HG03039 (cell line): ENCODE data around the gene HERPUD1.
"Not testable (repeated sequence)": the region's sequence is repeated elsewhere in the genome, so short reads cannot be mapped to it uniquely, and the experiment has no call there.

ENCODE experiments used
- ATAC-seq: cut with Tn5 transposase; IDR thresholded peaks from one replicate; pipeline ENCODE4 v1.9.1; 2021; ENCODE audit warnings: mild to moderate bottlenecking, moderate library complexity; ENCODE audit not compliant: unreplicated experiment

HERPUD1 gene

DNA sequence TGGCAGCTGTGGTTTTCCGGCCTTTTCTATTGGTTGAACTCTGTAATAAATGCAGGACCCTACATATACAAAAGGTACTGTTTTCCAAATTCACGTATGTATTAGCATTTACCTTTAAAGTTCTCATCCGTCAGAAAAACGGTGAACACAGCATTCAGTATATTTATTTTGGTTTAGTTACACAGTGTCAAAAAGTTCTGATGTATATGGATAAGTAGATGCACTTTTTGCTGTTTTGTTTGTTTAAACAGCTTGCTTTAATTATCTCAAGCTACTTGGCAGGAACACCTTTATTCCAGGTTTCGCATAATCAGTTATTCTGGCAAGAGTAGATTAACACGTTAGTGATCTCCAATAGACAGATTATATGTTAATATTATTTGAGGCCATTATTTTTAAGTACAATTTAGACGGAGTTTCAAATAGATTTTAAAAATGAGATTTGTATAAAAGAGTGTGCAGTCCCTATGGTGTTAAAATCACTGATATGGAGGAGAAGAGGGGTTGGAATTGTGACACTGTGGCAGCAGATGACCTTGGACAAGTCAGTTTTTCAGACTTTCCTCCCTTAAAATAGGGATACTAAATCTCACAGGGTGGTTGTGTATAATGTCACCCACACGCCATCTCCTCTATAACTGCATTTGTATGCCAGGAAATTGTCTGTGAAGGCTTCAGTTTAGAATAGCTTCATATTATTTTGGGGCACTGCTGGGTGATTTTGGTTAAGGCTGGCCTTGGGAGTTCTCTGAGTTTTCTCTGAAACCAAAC, 2.1 kb downstream of the HERPUD1 start:
- no peak for ATAC-seq

DNA sequence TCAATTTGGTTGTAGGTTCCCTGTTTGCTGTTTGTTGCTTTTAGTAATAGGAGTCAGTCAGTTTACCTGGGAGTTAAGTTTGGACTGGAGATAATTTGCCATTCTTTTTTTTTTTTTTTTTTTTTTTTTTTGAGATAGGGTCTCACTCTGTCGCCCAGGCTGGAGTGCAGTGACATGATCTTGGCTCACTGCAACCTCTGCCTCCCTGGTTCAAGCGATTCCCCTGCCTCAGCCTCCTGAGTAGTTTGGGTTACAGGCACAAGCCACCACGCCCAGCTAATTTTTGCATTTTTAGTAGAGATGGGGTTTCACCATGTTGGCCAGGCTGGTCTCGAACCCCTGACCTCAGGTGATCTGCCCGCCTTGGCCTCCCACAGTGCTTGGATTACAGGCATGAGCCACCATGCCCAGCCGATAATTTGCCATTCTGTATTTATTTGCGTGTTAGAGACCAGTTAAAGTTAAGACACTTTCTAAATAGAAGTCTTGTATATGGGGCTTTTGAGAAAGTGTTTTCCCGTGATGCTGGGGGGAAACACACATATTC, 2.7 kb downstream of the HERPUD1 start:
- not testable (repeated sequence) for ATAC-seq

GRCh38 chr16:56935201-56935600, 3.3 kb downstream of the HERPUD1 start:
- ATAC-seq: no peak

- no peak for ATAC-seq
These were observed 4.5 kb downstream of the HERPUD1 start for GRCh38 chr16:56936491-56936890.

GRCh38 chr16:56936950-56937349, 5.0 kb downstream of the HERPUD1 start:
- no peak for ATAC-seq

DNA sequence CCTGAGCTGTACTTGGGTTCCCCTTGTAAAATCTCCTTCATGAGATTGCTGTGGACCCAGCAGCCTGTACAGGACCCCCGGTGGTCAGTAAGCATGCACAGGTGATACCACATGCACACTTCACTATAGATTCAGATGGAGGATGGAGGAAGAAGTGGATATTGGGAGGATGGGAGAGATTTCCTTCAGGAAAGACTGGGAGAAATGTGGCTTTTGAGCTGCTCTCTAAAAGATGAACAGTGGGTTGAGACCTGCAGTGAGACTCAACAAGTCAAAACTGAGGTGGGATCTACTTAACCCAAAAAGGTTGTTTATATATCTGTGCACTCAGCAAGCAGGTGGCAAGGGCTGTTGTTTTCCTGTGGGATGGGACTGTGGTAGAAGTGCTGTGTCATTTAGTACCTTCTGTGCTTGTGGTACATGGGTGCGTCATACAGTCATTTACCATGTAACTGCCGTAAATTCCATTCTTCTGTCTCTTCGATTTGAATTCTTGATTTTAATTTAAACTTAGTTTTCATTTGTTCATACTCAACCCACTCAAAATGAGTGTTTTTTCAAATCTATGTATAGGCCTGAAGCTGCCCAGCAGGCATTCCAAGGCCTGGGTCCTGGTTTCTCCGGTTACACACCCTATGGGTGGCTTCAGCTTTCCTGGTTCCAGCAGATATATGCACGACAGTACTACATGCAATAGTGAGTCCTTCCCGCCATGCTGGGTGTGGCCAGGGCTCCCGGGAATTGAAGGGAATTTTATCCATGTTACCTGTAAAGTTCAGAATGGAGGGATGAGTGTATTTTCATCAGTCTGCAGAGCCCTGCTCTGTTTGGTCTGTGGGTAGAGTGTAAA, 6.9 kb downstream of the HERPUD1 start:
- ATAC-seq: no peak

DNA sequence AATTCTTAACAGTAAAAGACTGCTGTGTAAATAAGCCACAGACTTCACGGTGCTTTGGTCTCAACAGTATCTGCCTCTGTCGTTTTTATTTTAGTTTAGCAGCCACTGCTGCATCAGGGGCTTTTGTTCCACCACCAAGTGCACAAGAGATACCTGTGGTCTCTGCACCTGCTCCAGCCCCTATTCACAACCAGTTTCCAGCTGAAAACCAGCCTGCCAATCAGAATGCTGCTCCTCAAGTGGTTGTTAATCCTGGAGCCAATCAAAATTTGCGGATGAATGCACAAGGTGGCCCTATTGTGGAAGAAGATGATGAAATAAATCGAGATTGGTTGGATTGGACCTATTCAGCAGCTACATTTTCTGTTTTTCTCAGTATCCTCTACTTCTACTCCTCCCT, 7.9 kb downstream of the HERPUD1 start:
- no peak for ATAC-seq

- no peak for ATAC-seq
These were observed 9.2 kb downstream of the HERPUD1 start for GRCh38 chr16:56941092-56941491.

GRCh38 chr16:56941856-56942331, 10.0 kb downstream of the HERPUD1 start:
- no peak for ATAC-seq

DNA sequence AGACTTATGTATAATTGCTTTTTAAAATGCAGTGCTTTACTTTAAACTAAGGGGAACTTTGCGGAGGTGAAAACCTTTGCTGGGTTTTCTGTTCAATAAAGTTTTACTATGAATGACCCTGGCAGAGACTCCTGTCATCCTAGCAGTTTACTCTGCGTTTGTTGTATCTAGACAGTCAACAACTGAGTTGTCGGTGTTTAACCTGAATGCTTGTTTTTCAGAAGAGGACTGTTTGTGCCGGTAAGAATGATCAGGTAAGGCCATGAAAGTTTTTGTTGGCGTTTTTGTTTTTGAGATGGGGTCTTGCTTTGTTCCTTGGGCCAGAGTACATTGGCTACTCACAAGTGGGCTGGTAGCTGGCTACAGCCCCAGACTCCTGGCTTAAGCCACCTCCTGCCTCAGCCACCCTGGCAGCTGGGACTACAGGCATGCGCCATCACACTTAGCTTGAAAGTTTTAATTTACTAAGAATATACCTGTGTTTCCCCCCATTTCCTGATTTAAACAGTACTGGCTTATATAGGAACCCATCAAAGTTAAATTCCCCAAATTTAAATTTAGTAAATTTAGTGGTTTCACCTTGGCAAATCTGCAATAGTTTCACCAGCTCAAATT, 11.9 kb downstream of the HERPUD1 start:
- no peak for ATAC-seq

GRCh38 chr16:56944954-56945839, 13.3 kb downstream of the HERPUD1 start:
- ATAC-seq: no peak

DNA sequence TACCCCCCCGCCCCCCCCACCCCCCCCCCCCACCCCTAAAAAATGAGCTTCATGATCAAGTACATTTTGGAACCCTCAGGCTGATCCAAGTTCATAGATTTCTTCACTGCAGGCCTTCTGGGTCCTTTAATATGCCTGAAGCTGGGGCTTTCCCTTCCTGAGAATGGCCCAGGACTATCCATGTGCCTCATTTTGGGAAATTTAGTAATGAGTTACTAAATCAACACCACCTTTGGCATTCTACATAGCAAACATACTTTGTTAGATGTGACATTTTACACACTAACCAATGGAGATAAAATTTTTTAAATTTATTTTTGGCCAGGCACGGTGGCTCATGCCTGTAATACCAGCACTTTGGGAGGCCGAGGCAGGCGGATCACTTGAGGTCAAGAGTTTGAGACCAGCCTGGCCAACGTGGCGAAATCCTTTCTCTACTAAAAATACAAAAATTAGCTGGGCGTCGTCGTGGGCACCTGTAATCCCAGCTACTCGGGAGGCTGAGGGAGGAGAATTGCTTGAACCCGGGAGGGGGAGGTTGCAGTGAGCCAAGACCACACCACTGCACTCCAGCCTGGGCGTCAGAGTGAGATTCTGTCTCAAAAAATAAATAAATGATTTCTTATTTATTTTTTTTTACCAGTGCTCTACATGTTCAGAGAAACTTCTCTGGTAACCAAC, 14.0 kb downstream of the HERPUD1 start:
- no peak for ATAC-seq

- no peak for ATAC-seq
These were observed 15.0 kb downstream of the HERPUD1 start for GRCh38 chr16:56946767-56947603.

GRCh38 chr16:56947604-56947995, 15.7 kb downstream of the HERPUD1 start:
- ATAC-seq: no peak

DNA sequence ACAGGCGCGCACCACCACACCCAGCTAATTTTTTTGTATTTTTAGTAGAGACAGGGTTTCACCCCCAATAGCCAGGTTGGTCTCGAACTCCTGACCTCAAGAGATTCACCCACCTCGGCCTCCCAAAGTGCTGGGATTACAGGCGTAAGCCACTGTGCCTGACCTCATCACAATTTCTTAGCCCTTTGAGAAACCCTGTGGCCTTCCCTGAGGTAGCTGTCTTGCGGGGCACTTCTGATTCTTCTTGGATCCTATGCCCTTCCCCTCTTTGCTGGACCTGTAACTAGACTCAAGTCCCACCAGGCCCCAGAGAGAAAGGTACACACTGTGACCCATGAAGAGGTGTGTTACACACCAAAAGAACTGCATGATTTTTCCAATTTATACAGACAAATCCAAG, 16.3 kb downstream of the HERPUD1 start:
- no peak for ATAC-seq

GRCh38 chr16:56950051-56950450, 18.1 kb downstream of the HERPUD1 start:
- no peak for ATAC-seq

GRCh38 chr16:56950455-56950854, 18.5 kb downstream of the HERPUD1 start:
- ATAC-seq: no peak

DNA sequence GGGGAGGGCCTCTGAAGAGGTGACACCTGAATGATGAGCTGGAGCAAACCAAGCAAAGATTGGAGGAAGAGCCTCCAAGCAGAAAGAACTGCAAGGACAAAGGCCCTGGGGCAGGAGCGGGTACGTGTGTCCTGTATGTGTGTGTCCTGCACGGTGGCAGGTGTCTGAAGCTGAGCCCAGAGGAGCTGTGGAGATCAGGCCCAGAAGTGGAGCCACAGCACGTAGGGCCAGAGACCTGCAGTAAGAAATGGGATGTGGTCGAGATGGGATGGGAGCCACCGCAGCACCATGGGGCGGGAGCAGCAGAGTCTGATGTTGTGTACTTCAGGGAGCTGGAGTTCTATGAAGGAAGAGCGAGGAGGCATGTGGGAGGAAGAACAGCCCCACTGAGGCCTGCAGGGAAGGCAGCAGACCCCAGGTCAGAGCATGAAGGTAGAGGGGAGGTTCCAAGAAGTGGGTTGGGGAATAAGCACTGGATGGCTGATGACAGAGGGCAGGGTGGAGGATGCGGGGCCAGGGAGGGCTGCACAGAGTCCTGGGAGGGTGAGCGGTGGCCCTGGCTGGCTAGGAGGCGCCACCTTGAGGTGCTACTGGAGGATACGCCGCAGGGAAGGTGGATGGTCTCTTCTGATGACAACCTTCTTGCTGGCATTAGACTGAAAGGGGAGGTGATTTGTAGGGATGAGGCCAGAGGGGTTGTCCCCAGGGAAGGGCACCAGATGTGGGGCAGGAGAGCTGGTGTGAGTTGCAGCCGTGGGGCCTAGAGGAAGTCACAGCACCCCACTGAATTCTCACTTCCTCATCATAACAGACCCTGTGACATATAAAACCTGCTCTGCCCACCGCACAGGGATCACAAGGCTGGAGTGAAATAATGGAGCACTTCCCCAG, 19.2 kb downstream of the HERPUD1 start:
- no peak for ATAC-seq
